ENCODE data around the gene ULK4. TPM values are rescaled to one million over a fixed set of nuclear protein-coding genes. Genes with fewer than 3 reads are reported as not detected.
"Not testable (repeated sequence)": the region's sequence is repeated elsewhere in the genome, so short reads cannot be mapped to it uniquely, and the experiment has no call there.

The ULK4 gene
- total RNA-seq, 1 donor from 2014 or later, result 18.6 TPM

GRCh38 chr3:41682996-41683395, 278.9 kb downstream of the ULK4 start:
- no peak for ATAC-seq (ENCODE audit: low read depth)
- no peaks in the 10 kb centered on the region for H3K4me1 Mint-ChIP-seq
- CTCF ChIA-PET, result no interaction called here
- POLR2A ChIA-PET, result no interaction called here
- no peaks in the 10 kb centered on the region for H3K9me3 Mint-ChIP-seq
- H3K27ac Mint-ChIP-seq, result no peak overlapping the region
- no peak overlapping the region for H3K4me3 Mint-ChIP-seq
- no peak for DNase-seq
- TF ChIP-seq, protein P1, sequence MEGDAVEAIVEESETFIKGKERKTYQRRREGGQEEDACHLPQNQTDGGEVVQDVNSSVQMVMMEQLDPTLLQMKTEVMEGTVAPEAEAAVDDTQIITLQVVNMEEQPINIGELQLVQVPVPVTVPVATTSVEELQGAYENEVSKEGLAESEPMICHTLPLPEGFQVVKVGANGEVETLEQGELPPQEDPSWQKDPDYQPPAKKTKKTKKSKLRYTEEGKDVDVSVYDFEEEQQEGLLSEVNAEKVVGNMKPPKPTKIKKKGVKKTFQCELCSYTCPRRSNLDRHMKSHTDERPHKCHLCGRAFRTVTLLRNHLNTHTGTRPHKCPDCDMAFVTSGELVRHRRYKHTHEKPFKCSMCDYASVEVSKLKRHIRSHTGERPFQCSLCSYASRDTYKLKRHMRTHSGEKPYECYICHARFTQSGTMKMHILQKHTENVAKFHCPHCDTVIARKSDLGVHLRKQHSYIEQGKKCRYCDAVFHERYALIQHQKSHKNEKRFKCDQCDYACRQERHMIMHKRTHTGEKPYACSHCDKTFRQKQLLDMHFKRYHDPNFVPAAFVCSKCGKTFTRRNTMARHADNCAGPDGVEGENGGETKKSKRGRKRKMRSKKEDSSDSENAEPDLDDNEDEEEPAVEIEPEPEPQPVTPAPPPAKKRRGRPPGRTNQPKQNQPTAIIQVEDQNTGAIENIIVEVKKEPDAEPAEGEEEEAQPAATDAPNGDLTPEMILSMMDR (IDR thresholded peaks at IDR 0.05), result no peak
- intact Hi-C loops (cut with micrococcal nuclease), result no loop called here
- peaks cover 7% of the 10 kb centered on the region for H3K36me3 Mint-ChIP-seq (ENCODE audit: low read depth)
- no peaks in the 10 kb centered on the region for H3K27me3 Mint-ChIP-seq

DNA sequence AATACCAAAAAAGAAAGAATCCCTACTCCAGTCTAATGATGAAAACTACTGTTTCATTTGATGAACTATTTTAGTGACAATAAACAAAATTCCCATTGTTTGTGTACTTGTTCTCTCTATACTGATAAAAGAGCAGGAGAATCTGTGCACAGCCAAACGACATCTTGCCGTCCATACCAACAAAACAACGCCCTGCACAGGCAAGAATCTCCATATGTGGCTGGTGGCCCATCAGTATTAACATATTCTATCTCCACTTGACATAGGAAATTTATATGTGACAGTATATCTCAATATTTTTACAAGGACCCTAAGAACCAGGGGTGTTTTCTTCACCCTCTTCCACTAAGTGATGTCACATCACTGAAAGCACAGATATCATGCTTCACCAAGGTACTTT, 279.5 kb downstream of the ULK4 start:
- no peak overlapping the region for H3K4me3 Mint-ChIP-seq
- ATAC-seq (ENCODE audit: low read depth) (no peak), DNase-seq (no peak)
- TF ChIP-seq, protein P1 (IDR thresholded peaks at IDR 0.05), result no peak
- H3K9me3 Mint-ChIP-seq, result no peaks in the 10 kb centered on the region
- ChIA-PET POLR2A (no interaction called here), CTCF (no interaction called here)
- peaks cover 7% of the 10 kb centered on the region for H3K36me3 Mint-ChIP-seq (ENCODE audit: low read depth)
- H3K27ac Mint-ChIP-seq, result no peak overlapping the region
- intact Hi-C loops (cut with micrococcal nuclease), result no loop called here
- no peaks in the 10 kb centered on the region for H3K27me3 Mint-ChIP-seq
- H3K4me1 Mint-ChIP-seq, result no peaks in the 10 kb centered on the region

GRCh38 chr3:41681479-41681878, 280.4 kb downstream of the ULK4 start:
- peaks cover 7% of the 10 kb centered on the region for H3K36me3 Mint-ChIP-seq (ENCODE audit: low read depth)
- CTCF ChIA-PET, result no interaction called here
- no peak overlapping the region for H3K27ac Mint-ChIP-seq
- DNase-seq (no peak), ATAC-seq (ENCODE audit: low read depth) (no peak)
- H3K9me3 Mint-ChIP-seq, result no peaks in the 10 kb centered on the region
- intact Hi-C loops (cut with micrococcal nuclease), result no loop called here
- H3K4me1 Mint-ChIP-seq, result no peaks in the 10 kb centered on the region
- no peaks in the 10 kb centered on the region for H3K27me3 Mint-ChIP-seq
- H3K4me3 Mint-ChIP-seq, result no peak overlapping the region
- POLR2A ChIA-PET, result no interaction called here
- TF ChIP-seq, protein P1 (IDR thresholded peaks at IDR 0.05), result no peak

DNA sequence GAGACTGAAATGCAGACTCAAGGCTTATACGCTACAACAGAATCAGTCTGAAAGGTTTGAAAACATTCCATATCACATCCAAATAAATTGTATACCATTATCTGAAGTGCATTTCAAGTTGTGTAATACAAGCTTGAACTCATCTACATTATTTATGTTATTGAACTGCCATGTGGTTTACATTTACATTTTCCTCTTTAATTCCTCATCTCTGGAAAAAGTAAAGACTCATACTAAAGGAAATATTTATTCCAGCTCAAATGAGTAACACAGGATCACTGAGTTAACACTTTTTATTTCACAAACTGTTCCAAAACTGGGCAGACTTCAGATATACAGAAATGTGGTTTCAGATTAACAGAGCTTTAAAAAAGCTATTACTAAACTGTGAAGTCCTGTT, 282.5 kb downstream of the ULK4 start:
- H3K9me3 Mint-ChIP-seq, result no peaks in the 10 kb centered on the region
- H3K4me3 Mint-ChIP-seq, result no peak overlapping the region
- ChIA-PET CTCF (no interaction called here), POLR2A (interaction anchor here (0.6 kb wide), 1 partner anchor 32 kb away, joined by 7 read pairs; no protein-coding TSS in a partner anchor)
- no peaks in the 10 kb centered on the region for H3K4me1 Mint-ChIP-seq
- intact Hi-C loops (cut with micrococcal nuclease), result no loop called here
- H3K27ac Mint-ChIP-seq, result no peak overlapping the region
- DNase-seq, result no peak
- H3K27me3 Mint-ChIP-seq, result no peaks in the 10 kb centered on the region
- peaks cover 7% of the 10 kb centered on the region for H3K36me3 Mint-ChIP-seq (ENCODE audit: low read depth)
- TF ChIP-seq, protein P1 (IDR thresholded peaks at IDR 0.05), result no peak
- no peak for ATAC-seq (ENCODE audit: low read depth)

- H3K9me3 Mint-ChIP-seq, result peaks cover 14% of the 10 kb centered on the region
- ATAC-seq (ENCODE audit: low read depth); POLR2A ChIA-PET; H3K4me3 Mint-ChIP-seq; H3K27me3 Mint-ChIP-seq; H3K27ac Mint-ChIP-seq; H3K4me1 Mint-ChIP-seq; H3K36me3 Mint-ChIP-seq (ENCODE audit: low read depth); intact Hi-C loops (cut with micrococcal nuclease); DNase-seq; CTCF ChIA-PET: not testable (repeated sequence)
Observed at GRCh38 chr3:41675102-41675501, 286.8 kb downstream of the ULK4 start.

GRCh38 chr3:41674449-41674848, 287.5 kb downstream of the ULK4 start:
- Mint-ChIP-seq H3K9me3 (peaks cover 14% of the 10 kb centered on the region), H3K4me3 (no peak overlapping the region), H3K27ac (no peak overlapping the region), H3K36me3 (ENCODE audit: low read depth) (peaks cover 9% of the 10 kb centered on the region), H3K27me3 (no peaks in the 10 kb centered on the region), H3K4me1 (no peaks in the 10 kb centered on the region)
- intact Hi-C loops (cut with micrococcal nuclease), result no loop called here
- TF ChIP-seq, protein P1 (IDR thresholded peaks at IDR 0.05), result no peak
- ChIA-PET CTCF (no interaction called here), POLR2A (no interaction called here)
- ATAC-seq (ENCODE audit: low read depth), result no peak
- DNase-seq, result no peak
